ENCODE results near the gene SNTB2. TPM values are rescaled to one million over a fixed set of nuclear protein-coding genes. Genes with fewer than 3 reads are reported as not detected.

SNTB2 gene
- total RNA-seq, 1 donor from 2014 or later, result 25.2 TPM

DNA sequence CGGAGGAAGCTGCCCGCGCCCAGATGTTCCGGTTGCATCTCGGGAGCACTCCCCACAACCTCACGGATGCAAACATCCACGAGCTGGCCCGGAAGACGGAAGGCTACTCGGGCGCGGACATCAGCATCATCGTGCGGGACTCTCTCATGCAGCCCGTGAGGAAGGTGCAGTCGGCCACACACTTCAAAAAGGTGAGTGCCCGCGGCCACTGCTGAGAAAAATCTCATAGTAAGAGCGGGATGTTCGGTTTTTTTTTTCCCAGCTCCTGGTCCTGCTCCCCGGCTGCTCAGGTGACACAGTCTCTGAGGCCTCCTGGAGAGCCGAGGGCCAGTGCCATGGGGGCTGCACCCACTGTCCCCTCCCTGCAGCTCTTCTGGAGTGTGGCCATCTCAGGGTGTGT, 134.1 kb downstream of the SNTB2 start:
- ATAC-seq, result no peak

DNA sequence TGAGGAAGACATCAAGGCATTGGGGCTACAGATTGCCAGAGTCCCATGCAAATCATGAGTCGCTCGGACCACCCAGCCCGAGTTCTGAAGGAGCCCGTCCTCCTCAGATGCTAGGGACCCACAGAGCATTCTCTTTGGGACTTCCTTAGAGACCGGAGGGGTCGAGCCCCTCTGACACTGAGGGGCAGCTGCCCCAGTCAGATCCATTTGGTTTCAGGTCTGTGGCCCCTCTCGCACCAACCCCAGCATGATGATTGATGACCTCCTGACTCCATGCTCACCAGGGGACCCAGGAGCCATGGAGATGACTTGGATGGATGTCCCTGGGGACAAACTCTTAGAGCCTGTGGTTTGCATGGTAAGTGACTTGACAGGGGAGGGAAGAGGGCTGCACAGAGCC, 135.4 kb downstream of the SNTB2 start:
- no peak for ATAC-seq

DNA sequence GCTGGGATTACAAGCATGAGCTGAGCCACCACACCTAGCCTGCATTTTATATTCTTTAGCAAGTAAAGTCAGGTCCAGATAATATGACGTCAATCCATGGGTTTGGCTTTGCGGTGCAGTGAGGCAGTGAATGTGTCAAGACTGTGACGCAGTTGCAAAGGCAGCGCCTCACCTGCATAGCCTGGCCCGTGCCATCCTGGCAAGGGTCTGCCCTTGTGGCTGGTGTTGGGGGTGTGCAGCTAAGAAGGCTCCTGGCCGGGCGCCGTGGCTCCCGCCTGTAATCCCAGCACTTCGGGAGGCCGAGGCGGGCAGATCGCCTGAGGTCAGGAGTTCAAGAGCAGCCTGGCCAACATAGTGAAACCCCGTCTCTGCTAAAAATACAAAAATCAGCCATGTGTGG, 136.5 kb downstream of the SNTB2 start:
- ATAC-seq, result peak; percentile 13

DNA sequence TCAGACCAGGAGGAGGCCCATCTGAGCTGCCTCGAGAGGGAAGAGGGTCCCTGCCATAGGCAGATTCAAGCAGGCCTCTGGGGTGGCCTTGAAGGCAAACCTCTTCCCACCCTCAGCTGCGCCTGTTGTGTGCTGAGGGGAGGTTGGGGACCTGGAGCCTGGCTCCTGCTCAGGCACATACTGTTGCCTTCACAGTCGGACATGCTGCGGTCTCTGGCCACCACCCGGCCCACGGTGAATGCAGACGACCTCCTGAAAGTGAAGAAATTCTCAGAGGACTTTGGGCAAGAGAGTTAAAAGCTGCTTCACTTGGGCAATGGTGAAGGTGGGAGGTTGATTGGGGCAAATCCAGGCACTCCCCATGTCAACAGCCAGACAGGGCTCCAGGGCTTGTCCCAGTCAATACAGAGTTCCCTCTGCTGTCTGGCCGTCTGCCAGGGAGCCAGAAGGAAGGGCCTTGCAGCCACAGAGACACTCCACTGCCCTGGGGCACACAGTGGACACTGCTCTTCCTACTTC, 137.1 kb downstream of the SNTB2 start:
- no peak for ATAC-seq

DNA sequence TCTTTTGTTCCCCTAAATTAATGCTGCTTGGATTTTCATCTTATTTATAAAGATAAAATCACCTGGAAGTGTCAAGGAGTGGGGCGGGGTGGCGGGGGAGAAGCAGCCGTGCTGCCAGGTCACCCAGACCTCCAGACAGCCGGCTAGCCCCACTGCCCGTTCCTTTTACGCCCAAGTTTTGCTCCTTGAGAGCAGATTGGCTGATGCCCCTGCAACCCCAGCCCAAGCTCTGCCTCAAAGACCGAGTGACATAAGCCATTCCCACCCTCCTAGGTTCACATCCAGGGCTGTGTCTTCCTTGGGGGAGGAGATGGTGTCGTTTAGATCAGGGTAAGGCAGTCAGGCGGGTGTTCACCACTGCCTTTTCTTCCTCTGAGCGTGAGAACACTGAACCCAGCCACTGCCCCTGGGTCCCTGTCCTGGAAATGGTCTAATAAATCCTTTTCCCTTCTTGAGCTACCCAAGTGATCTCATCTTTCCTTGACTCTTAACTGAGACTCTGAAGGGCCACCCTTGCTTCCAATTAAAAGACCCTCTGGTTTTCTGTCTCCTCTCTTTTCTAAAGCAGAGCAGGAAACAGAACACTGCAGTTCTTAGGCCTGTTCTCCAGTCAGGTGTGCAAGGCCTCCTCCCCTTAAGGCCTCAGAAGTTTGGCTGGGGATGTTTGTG, 137.8 kb downstream of the SNTB2 start:
- ATAC-seq, result no peak

DNA sequence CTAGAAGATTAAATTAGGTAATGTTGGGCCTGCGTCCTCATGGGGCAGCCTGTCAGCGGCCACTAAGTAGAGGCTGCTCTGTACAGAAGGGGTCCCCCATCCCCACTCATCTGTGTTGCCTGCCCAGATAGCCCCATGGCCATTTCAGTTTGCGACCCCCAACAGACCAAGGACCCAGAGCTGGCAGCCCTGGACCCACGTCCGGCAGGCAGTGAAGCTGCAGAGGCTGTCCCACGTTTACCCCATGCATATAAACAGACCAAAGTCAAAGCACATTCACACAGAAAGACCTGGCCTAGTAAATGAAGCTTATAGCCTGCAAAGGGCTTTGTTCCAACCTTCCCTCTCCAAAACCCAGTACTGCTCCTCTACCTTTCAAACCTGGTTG, 138.8 kb downstream of the SNTB2 start:
- no peak for ATAC-seq

DNA sequence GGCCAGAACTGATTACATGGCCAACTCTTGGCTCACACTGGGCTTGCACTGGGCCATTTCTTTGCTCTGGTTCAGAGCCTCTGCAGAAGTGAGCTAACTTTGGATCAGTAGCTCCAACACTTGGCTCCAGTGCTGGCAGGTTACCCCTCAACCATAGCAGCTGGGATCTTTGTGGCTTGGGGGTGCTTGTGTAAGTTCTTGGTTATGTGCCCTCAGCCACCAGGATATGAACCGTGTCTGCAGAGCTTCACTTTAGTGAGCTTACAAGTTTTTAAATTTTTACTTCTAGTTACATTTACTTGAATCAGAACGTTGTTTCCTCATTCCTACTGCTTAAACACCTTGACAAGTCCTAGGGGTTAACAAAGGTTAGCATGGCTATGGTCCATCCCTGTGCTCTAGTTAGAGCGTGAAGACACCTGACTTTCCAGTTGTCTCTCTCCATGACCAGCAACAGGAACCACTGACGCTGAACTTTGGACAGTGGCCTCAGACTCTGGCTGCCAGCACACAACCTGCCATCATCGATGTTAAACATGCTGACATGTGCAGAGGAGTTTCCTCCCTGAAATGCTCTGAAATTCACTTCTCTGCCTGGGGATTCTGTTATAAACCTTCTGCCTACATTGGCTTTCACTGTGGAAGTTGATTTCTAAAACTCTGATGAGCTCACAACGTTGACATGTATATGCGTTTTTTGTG, 139.4 kb downstream of the SNTB2 start:
- ATAC-seq, result peak; percentile 34

DNA sequence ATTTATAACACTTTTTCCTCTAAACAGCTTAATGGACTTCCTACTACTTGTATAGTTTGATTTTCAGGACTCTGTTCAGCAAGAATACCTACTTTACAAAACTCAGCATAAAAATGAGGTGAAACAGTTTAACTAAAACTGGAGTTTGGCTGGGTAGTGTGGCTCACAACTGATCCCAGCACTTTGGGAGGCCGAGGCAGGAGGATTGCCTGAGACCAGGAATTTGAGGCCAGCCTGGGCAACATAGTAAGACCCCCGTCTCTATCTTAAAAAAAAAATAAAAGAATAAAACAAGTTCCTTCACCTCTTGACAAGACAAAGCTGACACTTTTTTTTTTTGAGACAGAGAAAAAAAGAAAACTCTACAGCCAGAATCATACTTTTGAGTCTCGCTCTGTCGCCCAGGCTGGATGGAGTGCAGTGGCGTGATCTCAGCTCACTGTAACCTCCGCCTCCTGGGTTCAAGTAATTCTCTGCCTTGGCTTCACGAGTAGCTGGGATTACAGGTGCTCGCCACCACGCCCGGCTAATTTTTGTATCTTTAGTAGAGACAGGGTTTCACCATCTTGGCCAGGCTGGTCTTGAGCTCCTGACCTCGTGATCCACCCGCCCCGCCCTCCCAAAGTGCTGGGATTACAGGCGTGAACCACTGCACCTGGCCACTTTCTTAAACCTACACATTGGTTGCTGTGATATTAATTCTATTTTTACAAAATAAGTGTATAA, 140.8 kb downstream of the SNTB2 start:
- no peak for ATAC-seq

DNA sequence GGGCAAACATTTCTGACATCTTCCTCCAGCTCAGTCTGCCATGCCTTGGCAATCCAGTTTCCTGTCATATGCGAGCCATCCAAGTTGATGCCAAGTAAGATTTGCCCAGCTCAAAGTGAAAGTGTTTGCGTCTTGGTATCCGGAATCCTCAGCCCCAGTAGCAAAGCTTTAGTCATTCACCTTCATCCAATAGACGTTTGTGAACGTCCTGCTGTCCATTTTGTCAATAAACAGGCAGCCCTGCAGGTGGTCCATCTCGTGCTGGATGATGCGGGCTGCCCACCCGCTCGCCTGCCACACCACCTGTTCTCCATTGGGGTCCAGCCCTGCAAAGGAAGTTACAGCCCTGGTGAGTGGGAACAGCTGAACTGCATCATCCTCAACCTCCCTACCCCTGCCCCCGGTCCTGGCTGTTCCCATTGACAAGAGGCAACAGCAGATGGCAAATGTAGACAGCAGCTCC, 141.9 kb downstream of the SNTB2 start:
- no peak for ATAC-seq

DNA sequence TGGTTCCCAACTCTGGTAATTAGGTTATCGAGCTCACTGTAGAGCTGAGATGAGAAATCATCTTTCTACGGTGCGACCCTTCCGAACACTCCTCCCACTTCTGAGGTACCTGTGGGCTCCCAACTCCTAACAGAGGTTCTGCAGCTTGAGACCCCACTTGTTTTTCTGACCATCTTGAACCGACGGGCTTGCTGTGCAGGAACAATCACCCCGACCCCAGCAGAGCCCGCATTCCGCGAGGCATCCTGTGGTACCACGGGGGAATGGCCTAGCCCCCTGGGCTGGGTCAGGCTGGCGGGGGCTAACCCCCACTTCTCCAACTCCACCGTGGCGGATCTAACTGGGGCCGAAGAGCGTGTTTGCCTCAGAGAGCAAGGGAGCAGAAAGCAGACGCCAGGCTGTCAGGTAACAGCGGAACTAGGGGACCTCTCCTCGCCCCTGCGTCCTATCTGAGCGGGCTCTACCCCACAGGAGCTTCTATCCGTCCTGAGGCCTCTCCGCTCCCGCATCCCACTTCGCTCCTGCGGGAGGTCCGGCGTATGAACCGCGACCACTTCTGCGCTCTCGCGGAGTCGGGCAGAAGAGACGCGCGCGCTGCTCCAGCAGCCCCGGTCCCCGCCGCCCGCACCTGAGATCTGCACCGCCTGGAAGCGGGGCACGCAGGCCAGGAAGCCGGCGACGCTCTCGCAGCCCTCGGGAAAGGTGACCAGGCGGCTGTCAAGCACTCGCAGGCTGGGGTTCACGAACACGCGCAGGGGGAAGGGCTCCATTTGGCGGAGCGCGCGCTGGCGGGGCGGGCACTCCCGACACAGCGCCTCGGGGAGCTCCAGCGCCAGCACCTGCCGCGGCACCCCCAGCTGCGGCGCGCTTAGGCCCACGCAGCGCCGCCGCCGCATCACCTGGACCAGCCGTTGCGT, 142.7 kb downstream of the SNTB2 start:
- peak; percentile 61 for ATAC-seq

DNA sequence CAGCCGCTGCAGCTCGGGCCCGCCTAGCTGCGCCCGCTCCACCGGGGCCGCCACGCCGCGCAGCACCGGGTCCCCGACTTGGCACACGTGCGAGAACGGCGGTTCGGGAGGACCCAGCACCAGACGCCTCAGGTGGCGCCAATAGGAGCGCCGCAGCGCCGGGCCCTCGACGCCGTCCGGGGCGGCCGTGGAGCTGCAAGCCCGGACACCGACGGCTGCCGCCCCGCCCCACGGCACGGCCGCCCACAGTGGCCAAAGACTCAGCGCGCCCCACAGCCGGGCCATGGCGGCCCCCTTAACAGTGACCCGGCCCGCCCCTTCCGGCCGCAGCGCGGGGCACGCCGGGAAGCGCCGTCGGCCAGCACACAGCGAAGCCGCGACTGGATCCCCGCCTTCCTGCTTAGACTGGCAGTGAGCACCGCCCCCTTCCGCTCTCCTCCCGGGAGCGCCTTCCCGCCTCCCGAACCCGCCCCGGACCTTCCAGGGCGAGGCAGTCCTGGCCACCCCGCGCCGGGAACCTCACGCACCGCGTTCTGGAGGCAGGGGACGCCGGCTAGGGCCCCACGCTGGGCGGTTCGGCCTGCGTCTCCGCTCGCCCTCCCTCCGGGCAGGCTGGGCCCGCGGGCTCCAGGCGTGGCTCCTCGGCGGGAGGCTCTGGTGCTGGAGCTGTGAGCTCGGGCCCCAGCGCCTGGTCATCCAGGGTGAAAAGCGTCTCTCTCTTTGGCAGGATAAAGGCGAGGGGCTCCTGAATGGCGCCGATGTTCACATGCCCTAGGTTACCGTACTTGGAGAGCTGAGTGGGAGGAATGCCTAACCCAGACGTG, 143.5 kb downstream of the SNTB2 start, which contains the start of gene PDF:
Gene PDF (minus strand): TSS at position 303 of the 824 bp plus-strand sequence. CDS start 18 bp downstream, at position 285.
- peak; percentile 90 for ATAC-seq

DNA sequence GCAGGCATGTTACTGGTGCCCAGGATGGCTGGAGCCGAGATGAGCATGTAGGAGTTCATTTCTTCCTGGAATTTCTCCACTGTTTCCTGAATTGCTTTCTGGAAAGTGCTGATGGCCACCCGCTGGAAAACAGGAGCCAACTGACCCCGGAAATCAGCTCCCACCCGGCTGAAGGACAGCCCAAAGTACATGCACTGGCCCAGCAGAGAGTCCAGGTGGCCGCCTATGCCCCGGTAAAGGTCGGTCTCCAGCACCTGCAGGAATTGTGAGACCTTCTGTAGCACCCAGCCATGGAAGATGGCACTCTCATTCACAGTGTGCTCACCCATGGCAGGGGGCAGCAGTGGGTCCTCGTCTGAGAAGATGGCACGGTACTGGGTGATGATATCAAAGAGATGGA, 147.7 kb downstream of the SNTB2 start:
- no peak for ATAC-seq

DNA sequence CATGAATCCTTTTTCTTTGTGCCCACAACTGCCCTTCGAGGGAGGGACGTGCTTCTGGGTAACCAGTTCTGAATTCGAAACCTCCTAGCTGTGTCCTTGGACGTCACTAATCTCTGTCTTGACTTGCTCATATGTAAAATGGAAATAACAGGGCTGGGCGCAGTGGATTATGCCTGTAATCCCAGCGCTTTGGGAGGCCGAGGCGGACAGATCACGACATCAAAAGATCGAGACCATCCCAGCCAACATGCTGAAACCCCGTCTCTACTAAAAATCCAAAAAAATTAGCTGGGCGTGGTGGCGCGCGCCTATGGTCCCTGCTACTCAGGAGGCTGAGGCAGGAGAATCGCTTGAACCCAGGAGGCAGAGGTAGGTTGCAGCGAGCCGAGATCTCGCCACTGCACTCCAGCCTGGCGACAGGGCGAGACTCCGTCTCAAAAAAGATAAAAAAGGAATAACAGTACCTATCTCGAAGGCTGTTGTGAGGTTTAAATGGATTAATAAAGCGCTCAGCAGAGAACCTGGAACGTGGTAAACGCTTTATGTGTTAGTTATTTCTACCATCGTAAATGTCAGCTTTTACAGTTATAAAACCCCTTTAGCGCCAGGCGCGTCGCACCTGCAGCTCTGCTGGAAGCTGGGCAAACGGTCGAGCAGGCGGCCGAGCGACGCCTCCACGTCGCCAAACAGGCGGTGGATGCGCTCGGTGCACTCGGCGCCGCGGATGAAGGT, 151.8 kb downstream of the SNTB2 start:
- no peak for ATAC-seq

DNA sequence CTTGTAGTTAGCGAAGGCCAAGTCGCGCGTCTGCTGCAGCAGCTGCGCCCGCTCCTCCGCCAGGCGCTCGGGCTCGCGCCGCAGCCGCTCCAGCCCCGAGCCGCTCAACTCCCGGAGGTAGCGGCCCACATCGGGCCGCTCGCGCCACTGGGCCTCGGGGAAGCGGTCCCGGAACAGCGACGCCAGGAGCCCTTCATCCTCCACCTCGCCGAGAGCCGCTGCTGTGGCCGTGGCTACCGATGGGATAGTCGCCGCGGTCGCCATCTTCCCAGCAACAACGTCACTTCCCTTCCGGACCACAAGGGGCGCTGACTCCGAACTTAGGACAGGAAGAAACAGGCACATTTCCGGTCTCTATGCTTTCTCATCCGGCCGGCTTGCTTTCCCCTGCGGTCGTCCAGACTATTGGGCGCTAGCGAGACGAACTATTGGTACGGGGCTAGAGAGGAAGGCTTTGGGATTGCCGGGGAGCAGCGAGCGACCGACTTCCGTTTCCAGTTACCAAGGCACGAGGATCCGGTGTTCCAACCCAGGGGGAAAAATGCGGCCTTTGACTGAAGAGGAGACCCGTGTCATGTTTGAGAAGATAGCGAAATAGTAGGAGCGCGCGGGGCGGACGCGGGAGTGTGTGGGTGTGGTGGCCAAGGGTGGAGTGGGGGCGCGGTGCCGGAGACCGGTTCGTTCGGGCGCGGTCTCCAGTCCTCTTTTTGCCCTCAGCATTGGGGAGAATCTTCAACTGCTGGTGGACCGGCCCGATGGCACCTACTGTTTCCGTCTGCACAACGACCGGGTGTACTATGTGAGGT, 152.5 kb downstream of the SNTB2 start, which contains the start of the genes COG8 and NIP7:
Gene COG8 (minus strand): TSS at position 276 of the 806 bp plus-strand sequence. CDS start 12 bp downstream, at position 264.
Gene NIP7 (plus strand): TSS at position 484 of the 806 bp plus-strand sequence. CDS start 58 bp downstream, at position 542.
- ATAC-seq, result peak; percentile 98

DNA sequence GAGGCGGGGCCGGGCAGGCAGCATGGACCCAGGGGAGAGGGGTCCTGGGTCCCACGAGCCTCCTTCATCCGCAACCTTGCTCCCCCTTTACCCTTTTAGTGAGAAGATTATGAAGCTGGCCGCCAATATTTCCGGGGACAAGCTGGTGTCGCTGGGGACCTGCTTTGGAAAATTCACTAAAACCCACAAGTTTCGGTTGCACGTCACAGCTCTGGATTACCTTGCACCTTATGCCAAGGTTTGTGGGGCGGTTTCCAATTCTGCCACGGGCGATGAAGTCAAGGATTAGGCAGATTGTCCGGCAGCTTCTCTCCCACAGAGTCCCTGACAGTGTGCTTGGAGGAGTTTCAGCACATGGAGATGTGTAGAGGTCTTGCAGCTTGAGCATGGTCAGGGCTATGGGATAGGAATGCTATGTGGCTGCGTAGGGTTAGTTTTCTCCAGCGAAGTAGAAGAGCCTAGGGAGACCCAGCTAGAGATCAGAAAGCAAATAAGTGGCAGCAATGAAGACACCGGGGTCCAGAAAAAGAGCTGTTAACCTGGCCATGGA, 153.2 kb downstream of the SNTB2 start:
- peak; percentile 31 for ATAC-seq

DNA sequence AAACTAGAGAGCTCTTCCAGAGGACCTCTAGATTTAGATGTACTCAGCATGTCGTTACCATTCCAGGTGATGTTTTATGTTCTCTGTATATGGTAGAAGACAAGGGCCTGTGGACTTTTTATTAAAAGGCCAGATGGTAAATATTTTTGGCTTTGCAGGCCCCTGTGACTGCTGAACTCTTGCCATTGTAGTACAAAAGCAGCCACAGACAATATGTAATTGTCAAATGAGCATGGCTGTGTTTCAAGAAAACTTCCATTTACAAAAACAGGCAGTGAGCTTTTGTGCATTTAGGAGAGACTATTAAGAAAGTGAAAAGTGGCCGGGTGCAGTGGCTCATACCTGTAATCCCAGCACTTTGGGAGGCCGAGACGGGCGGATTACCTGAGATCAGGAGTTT, 157.2 kb downstream of the SNTB2 start:
- no peak for ATAC-seq

DNA sequence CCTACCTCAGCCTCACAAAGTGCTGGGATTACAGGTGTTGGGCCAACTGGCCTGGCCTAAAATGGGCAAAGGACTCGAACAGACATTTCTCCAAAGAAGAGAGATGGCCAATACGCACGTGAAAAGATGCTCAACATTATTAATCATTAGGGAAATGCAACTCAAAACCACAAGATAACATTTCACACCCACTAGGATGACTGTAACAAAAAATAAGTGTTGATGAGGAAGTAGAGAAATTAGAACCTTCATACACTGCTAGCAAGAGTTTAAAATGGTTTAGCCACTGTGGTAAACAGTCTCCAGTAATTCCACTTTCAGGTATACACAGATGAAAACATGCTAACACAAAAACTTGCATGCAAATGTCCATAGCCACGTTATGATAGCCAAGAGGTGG, 159.0 kb downstream of the SNTB2 start:
- ATAC-seq, result no peak

DNA sequence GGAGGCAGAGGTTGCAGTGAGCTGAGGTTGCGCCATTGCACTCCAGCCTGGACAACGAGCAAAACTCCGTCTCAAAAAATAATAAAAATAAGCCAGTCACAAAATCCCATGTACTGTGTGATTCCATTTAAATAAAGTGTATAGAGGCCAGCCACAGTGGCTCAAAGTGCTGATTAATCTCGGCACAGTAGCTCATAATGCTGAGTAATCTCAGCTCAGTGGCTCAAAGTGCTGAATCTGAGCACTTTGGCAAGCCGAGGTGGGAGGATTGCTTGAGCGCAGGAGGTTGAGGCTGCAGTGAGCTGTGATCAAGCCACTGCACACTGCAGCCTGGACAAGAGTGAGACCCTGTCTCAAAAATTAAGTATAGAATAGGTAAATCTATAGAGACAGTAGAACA, 159.7 kb downstream of the SNTB2 start:
- no peak for ATAC-seq

DNA sequence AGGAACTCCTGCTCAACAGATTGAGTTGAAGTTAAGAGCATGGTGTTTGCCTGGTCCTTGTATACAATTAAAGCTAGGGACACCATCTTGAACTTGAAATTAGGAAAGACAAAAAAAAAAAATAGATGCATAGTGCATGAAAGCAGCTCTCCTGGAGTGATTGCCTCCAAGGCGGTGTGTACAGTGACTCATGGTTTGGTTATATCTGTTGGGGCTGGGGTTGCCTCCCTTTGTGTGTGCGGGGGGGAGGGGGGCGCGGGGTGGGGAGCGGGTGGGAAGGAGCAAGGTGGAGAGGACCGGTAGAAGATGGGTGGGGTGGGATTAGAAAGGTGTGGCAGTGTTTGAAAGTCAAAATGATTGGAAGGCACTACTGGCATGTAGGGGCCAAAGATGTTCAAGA, 161.3 kb downstream of the SNTB2 start:
- ATAC-seq, result peak; percentile 44
